IMR-90 (cell line): ENCODE data around the gene KIFC3. TPM values are rescaled to one million over a fixed set of nuclear protein-coding genes. Genes with fewer than 3 reads are reported as not detected.

Experiments
- ATAC-seq: fragments of 200-7000 bp; cut with Tn5 transposase; 2 replicates; pipeline ENCODE4 v1.9.1; 2020; ENCODE audit warnings: low read depth, mild to moderate bottlenecking, moderate library complexity
- BruUV-seq: library from RNA; stranded (reverse); fragments of 400-500 nt; replicated peaks from 2 replicates; lab custom pipeline; 2021; lab: Mats Ljungman, UMichigan
- CTCF ChIA-PET: fragments of 300-600 bp; formaldehyde crosslinking; extraction: SDS; loops from one replicate; lab custom pipeline; 2021; ENCODE audit warnings: antibody characterized with exemption; lab: Yijun Ruan, JAX
- POLR2A ChIA-PET: fragments of 300-600 bp; sonication (Branson Sonifier 250); formaldehyde crosslinking; loops from one replicate; lab custom pipeline; 2022; ENCODE audit warnings: antibody characterized with exemption; ENCODE audit not compliant: unreplicated experiment; lab: Charles Lee
- DNase-seq: peaks from one replicate; pipeline ENCODE4 v3.0.0; 2013
- H2AFZ ChIP-seq: replicated peaks from 2 replicates; pipeline ENCODE3; 2013; ENCODE audit warnings: low read length, mild to moderate bottlenecking; ENCODE audit not compliant: poor library complexity
- H2AK5ac ChIP-seq: 2 replicates; pipeline ENCODE4 v1.6.1; 2013; ENCODE audit warnings: low read depth, low read length, inconsistent platforms
- H2AK9ac ChIP-seq: replicated peaks from 2 replicates; pipeline ENCODE3; 2013; ENCODE audit warnings: mild to moderate bottlenecking, low read depth, low read length, moderate library complexity; ENCODE audit not compliant: poor library complexity
- H2BK120ac ChIP-seq: 2 replicates; pipeline ENCODE4 v1.6.1; 2013; ENCODE audit warnings: low read depth, low read length, inconsistent platforms
- H2BK15ac ChIP-seq: 3 replicates; pipeline ENCODE4 v1.6.1; 2013; ENCODE audit warnings: low read depth, low read length, inconsistent platforms
- H2BK20ac ChIP-seq: 2 replicates; pipeline ENCODE4 v1.6.1; 2013; ENCODE audit warnings: low read depth, mild to moderate bottlenecking, inconsistent platforms, low read length, moderate library complexity
- H2BK5ac ChIP-seq: 2 replicates; pipeline ENCODE4 v1.6.1; 2013; ENCODE audit warnings: mild to moderate bottlenecking, low read depth, low read length, inconsistent platforms; ENCODE audit not compliant: poor library complexity, severe bottlenecking
- H3K14ac ChIP-seq: replicated peaks from 2 replicates; pipeline ENCODE4 v1.6.1; 2013; ENCODE audit warnings: low read depth, low read length, inconsistent platforms
- H3K18ac ChIP-seq: 2 replicates; pipeline ENCODE4 v1.6.1; 2013; ENCODE audit warnings: low read depth, low read length, control low read depth
- H3K23ac ChIP-seq: 2 replicates; pipeline ENCODE4 v1.6.1; 2013; ENCODE audit warnings: low read depth, low read length, inconsistent platforms
- H3K27ac ChIP-seq: 2 replicates; pipeline ENCODE4 v1.5.1; 2013; ENCODE audit warnings: mild to moderate bottlenecking, control low read depth, low read length; ENCODE audit not compliant: insufficient read depth
- H3K27me3 ChIP-seq: 2 replicates; pipeline ENCODE4 v1.6.1; 2013; ENCODE audit warnings: low read length; ENCODE audit not compliant: control insufficient read depth, insufficient read depth
- H3K36me3 ChIP-seq: 2 replicates; pipeline ENCODE4 v1.6.1; 2013; ENCODE audit warnings: low read length, mixed read lengths; ENCODE audit not compliant: control insufficient read depth, insufficient read depth
- H3K4ac ChIP-seq: 2 replicates; pipeline ENCODE4 v1.6.1; 2013; ENCODE audit warnings: low read depth, low read length, inconsistent platforms
- H3K4me1 ChIP-seq: 2 replicates; pipeline ENCODE4 v1.6.1; 2013; ENCODE audit warnings: low read length, mixed read lengths; ENCODE audit not compliant: control insufficient read depth, insufficient read depth
- H3K4me2 ChIP-seq: 2 replicates; pipeline ENCODE4 v1.6.1; 2013; ENCODE audit warnings: low read depth, mild to moderate bottlenecking, control low read depth, low read length, moderate library complexity
- H3K4me3 ChIP-seq: 2 replicates; pipeline ENCODE4 v1.5.1; 2013; ENCODE audit warnings: low read depth, mild to moderate bottlenecking, control low read depth, low read length, moderate library complexity; ENCODE audit not compliant: insufficient read depth
- H3K56ac ChIP-seq: 2 replicates; pipeline ENCODE4 v1.6.1; 2013; ENCODE audit warnings: low read length, inconsistent platforms; ENCODE audit not compliant: insufficient read depth; ENCODE audit errors: extremely low read depth
- H3K79me1 ChIP-seq, 2 experiments: 2 replicates each; pipeline ENCODE4 v1.6.1; 2013; ENCODE audit warnings: low read length in 2 of 2, inconsistent platforms in 1 of 2, low read depth in 1 of 2
- H3K9ac ChIP-seq: 2 replicates; pipeline ENCODE4 v1.6.1; 2013; ENCODE audit warnings: low read depth, low read length, control low read depth
- H3K9me1 ChIP-seq: 2 replicates; pipeline ENCODE4 v1.6.1; 2013; ENCODE audit warnings: low read length, inconsistent platforms; ENCODE audit not compliant: insufficient read depth
- H3K9me3 ChIP-seq: 2 replicates; pipeline ENCODE4 v1.6.1; 2013; ENCODE audit warnings: low read length; ENCODE audit not compliant: control insufficient read depth, insufficient read depth
- H4K20me1 ChIP-seq: 2 replicates; pipeline ENCODE4 v1.6.1; 2013; ENCODE audit warnings: low read length, inconsistent platforms; ENCODE audit not compliant: insufficient read depth
- H4K5ac ChIP-seq: 2 replicates; pipeline ENCODE4 v1.6.1; 2013; ENCODE audit warnings: mild to moderate bottlenecking, low read depth, low read length, control low read depth
- H4K8ac ChIP-seq, 2 experiments: 2 replicates each; pipeline ENCODE4 v1.6.1; 2013; ENCODE audit warnings: low read depth in 2 of 2, low read length in 2 of 2, control low read depth in 1 of 2, inconsistent platforms in 1 of 2
- H4K91ac ChIP-seq: 2 replicates; pipeline ENCODE4 v1.6.1; 2013; ENCODE audit warnings: low read depth, low read length, inconsistent platforms; ENCODE audit not compliant: insufficient read depth
- BHLHE40 ChIP-seq: fragments of 150-350 bp; IDR thresholded peaks from 2 replicates; pipeline ENCODE4 v1.6.1; 2016; ENCODE audit warnings: mild to moderate bottlenecking, low read depth, low read length
- CEBPB ChIP-seq: IDR thresholded peaks from 2 replicates; pipeline ENCODE4 v1.6.1; 2012; ENCODE audit warnings: low read depth, low read length, improper control_type of control experiment
- FOS ChIP-seq: fragments of 150-350 bp; IDR thresholded peaks from 2 replicates; pipeline ENCODE4 v1.6.1; 2016; ENCODE audit warnings: low read depth, low read length
- MAZ ChIP-seq: IDR thresholded peaks from 2 replicates; pipeline ENCODE4 v1.6.1; 2012; ENCODE audit warnings: low read depth, mild to moderate bottlenecking, low read length, improper control_type of control experiment, moderate library complexity, borderline replicate concordance
- MXI1 ChIP-seq: IDR thresholded peaks from 2 replicates; pipeline ENCODE4 v1.6.1; 2012; ENCODE audit warnings: low read depth, mild to moderate bottlenecking, low read length, moderate library complexity, borderline replicate concordance
- NFE2L2 ChIP-seq: fragments of 150-350 bp; IDR thresholded peaks from 2 replicates; pipeline ENCODE4 v1.6.1; 2016; ENCODE audit warnings: low read depth, mild to moderate bottlenecking, low read length
- RAD21 ChIP-seq: IDR thresholded peaks from 2 replicates; pipeline ENCODE4 v1.6.1; 2012; ENCODE audit warnings: low read length, improper control_type of control experiment
- RCOR1 ChIP-seq: IDR thresholded peaks from 2 replicates; pipeline ENCODE4 v1.6.1; 2012; ENCODE audit warnings: mild to moderate bottlenecking, low read length, improper control_type of control experiment; ENCODE audit not compliant: insufficient replicate concordance
- WGBS, 2 experiments: methylation state at CpG; one replicate each; pipeline versions ENCODE4 v1.1.5 to v1.1.7; 2013; ENCODE audit warnings: missing lambda C conversion rate in 2 of 2; ENCODE audit not compliant: insufficient read length in 1 of 2; ENCODE audit errors: extremely low coverage in 2 of 2; 5-methylcytosine and 5-hydroxymethylcytosine counted together
- dilution Hi-C: fragments of 300-500 bp; cut with HindIII; formaldehyde crosslinking; loops from one replicate; pipeline ENCODE4 v1.14.3; 2018; ENCODE audit warnings: low sequenced_read_pairs; ENCODE audit not compliant: unreplicated experiment
- in situ Hi-C: fragments of 300-500 bp; cut with MboI; formaldehyde crosslinking; loops from 3 replicates; pipeline ENCODE4 v1.14.3; 2019; ENCODE audit warnings: low sequenced_read_pairs, inconsistent platforms, mixed read lengths
- intact Hi-C: fragments of 100-400 bp; cut with micrococcal nuclease; formaldehyde crosslinking; loops from 2 replicates; pipeline ENCODE4 v1.10.0; 2022
- polyA plus RNA-seq, 3 experiments: library from polyadenylated mRNA; depleted of rRNA; stranded (reverse); fragments of >200 nt; gene quantifications; 2 replicates each; pipeline ENCODE4 v1.2.3, GENCODE V29; 2012; ENCODE audit warnings: low replicate concordance in 1 of 3
- total RNA-seq: library from RNA; depleted of rRNA; stranded (reverse); fragments of >200 nt; gene quantifications from 2 replicates; pipeline ENCODE4 v1.2.3, GENCODE V29; 2012
- TF ChIP-seq, protein P1 (sequence below): fragments of 150-350 bp; IDR thresholded peaks from 2 replicates; pipeline ENCODE4 v1.6.1; 2017; ENCODE audit warnings: mild to moderate bottlenecking, antibody characterized with exemption, low read length, low read depth

KIFC3 gene
- total and polyA plus RNA-seq, 2 of the 4 experiments (the other 2 are of a cell fraction), result 48.6 to 62.5 TPM

DNA sequence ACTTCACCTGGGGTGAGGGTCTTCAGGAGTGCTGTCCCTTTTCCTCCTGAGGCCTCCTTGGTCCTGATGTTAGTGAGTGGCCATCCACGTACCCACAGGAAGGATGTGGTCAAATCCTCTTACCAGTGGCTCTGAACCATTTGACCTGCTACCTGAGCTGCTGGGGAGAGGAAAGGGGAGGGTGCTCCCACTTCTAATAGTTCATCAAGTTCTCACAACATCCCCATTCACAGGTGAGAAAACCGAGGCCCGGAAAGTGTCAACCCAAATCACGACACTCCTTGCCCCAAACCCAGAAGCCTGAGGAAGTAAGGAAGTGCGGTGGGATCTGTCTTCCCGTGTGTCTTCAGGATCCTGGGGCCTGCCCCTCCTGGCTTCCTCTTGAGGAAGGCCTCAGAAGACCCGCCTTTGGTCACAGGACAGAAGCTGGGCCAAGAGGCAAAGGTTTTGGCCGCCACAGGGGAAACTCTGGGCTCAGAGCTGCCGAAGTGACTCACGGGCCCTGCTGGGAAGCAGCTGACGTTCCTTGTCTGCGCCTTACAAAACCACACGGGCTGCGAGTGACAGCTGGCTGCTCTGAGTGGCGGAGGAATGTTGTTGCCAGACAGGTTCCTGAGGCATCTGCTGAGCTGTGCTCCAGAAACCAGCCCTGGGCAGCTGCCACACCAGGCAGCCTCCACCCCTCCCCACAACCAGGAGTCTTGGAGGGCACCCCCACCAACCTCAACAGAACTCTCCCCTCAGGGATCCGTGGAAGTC, 13.9 kb upstream of the KIFC3 start:
- H2AFZ ChIP-seq, result peak overlapping the region; percentile 82
- peaks cover 10% of the 10 kb centered on the region for H3K4me1 ChIP-seq
- H2BK20ac ChIP-seq, result peak overlapping the region; percentile 91
- H3K9me1 ChIP-seq, result peaks cover 10% of the 10 kb centered on the region
- H4K91ac ChIP-seq, result peak overlapping the region; percentile 94
- H4K20me1 ChIP-seq, result no peaks in the 10 kb centered on the region
- peak overlapping the region; percentile 96 for H2BK15ac ChIP-seq
- BruUV-seq, result no TSS peak
- peak overlapping the region; percentile 92 for H3K4ac ChIP-seq
- peaks cover 2% of the 10 kb centered on the region; the same call in 1 of the 2 replicates for H3K27me3 ChIP-seq
- intact Hi-C loops, result no loop called here
- peak overlapping the region; percentile 91 for H2AK5ac ChIP-seq
- WGBS, 2 experiments, result 19% methylated on average over 2 of the region's 16 CpGs; no CpG with 5 or more reads in 1 of the 2 experiments
- H3K9ac ChIP-seq, result peak overlapping the region; percentile 41
- H3K4me2 ChIP-seq, result peak overlapping the region; percentile 38
- ATAC-seq (peak; percentile 95), DNase-seq (peak; percentile 93)
- H3K9me3 ChIP-seq, result no peaks in the 10 kb centered on the region
- H2BK120ac ChIP-seq, result peak overlapping the region; percentile 94
- H2AK9ac ChIP-seq, result peak overlapping the region; percentile 68
- H3K56ac ChIP-seq, result peak overlapping the region; percentile 55
- peak overlapping the region; percentile 75 for H3K27ac ChIP-seq
- H4K5ac ChIP-seq, result peak overlapping the region; percentile 89
- ChIA-PET POLR2A (no interaction called here), CTCF (no interaction called here)
- peak overlapping the region; percentile 81 to 89 for H4K8ac ChIP-seq
- H3K18ac ChIP-seq, result peak overlapping the region; percentile 80
- in situ Hi-C loops, result no loop called here
- no peaks in the 10 kb centered on the region for H3K79me1 ChIP-seq
- peak overlapping the region; percentile 72 for H2BK5ac ChIP-seq
- peak; percentile 56; the same call in 1 of the 2 replicates for TF ChIP-seq MAZ
- peak; percentile 67 for TF ChIP-seq RCOR1
- TF ChIP-seq FOS, result peak; percentile 83
- TF ChIP-seq MXI1, result no peak
- TF ChIP-seq CEBPB, result peak; percentile 62
- TF ChIP-seq NFE2L2, result no peak
- TF ChIP-seq BHLHE40, result peak; percentile 84
- peak; percentile 18; the same call in 1 of the 2 replicates for TF ChIP-seq RAD21
- TF ChIP-seq, protein P1, sequence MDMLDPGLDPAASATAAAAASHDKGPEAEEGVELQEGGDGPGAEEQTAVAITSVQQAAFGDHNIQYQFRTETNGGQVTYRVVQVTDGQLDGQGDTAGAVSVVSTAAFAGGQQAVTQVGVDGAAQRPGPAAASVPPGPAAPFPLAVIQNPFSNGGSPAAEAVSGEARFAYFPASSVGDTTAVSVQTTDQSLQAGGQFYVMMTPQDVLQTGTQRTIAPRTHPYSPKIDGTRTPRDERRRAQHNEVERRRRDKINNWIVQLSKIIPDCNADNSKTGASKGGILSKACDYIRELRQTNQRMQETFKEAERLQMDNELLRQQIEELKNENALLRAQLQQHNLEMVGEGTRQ, result 0 out of 2 replicates have a peak, but pooled peaks have one; percentile 18
- H3K36me3 ChIP-seq, result no peaks in the 10 kb centered on the region
- peak overlapping the region; percentile 81; the same call in 1 of the 2 replicates for H3K23ac ChIP-seq
- H3K14ac ChIP-seq, result peak overlapping the region; percentile 93
- no peak overlapping the region for H3K4me3 ChIP-seq
- dilution Hi-C loops, result no loop called here
